Pons (tissue), 1 donor: ENCODE data around the gene TRIM2.

Source experiments
- DNase-seq: peaks from one replicate; pipeline ENCODE4 v3.0.0-alpha.2; 2016; ENCODE audit warnings: low spot score

TRIM2 gene

GRCh38 chr4:153375303-153375702, 171.1 kb downstream of the TRIM2 start:
- DNase-seq = no peak

GRCh38 chr4:153383131-153383530, 178.9 kb downstream of the TRIM2 start:
- no peak for DNase-seq

GRCh38 chr4:153384160-153384559, 179.9 kb downstream of the TRIM2 start:
- DNase-seq = no peak

- no peak for DNase-seq
Measured at GRCh38 chr4:153385784-153386183, 181.5 kb downstream of the TRIM2 start.

- no peak for DNase-seq
Measured at GRCh38 chr4:153387981-153388380, 183.7 kb downstream of the TRIM2 start.
